H1 (cell line): ENCODE measurements around the gene STX18. TPM values are rescaled to one million over a fixed set of nuclear protein-coding genes. Genes with fewer than 3 reads are reported as not detected.

Experiments used
- CTCF ChIA-PET: fragments of 300-600 bp; sonication (Branson Sonifier 250); formaldehyde crosslinking; loops from one replicate; lab custom pipeline; 2021; ENCODE audit not compliant: partially characterized antibody; lab: Charles Lee
- POLR2A ChIA-PET: fragments of 300-600 bp; sonication (Branson Sonifier 250); formaldehyde crosslinking; loops from one replicate; lab custom pipeline; 2021; ENCODE audit warnings: inconsistent platforms; ENCODE audit not compliant: partially characterized antibody; lab: Charles Lee
- DNase-seq, 2 experiments: peaks; one replicate each; pipeline versions ENCODE4 v3.0.0 to v3.0.0-alpha.2; 2010 to 2022; ENCODE audit warnings: low spot score in 2 of 2, low read depth in 1 of 2, mixed read lengths in 1 of 2
- FAIRE-seq: peaks from 2 replicates; lab custom pipeline; 2011; peaks lifted over from hg19 to GRCh38; lab: Jason Lieb, UNC
- H2AFZ ChIP-seq: 2 replicates; pipeline ENCODE4 v1.8.1; 2012; ENCODE audit warnings: low read length, inconsistent platforms
- H2AK5ac ChIP-seq: 2 replicates; pipeline ENCODE4 v1.6.1; 2013; ENCODE audit warnings: low read depth, low read length
- H2BK120ac ChIP-seq: replicated peaks from 2 replicates; pipeline ENCODE3; 2013; ENCODE audit warnings: low read depth, low read length, inconsistent platforms
- H2BK12ac ChIP-seq: 2 replicates; pipeline ENCODE4 v1.6.1; 2013; ENCODE audit warnings: low read depth, low read length
- H2BK15ac ChIP-seq: 2 replicates; pipeline ENCODE4 v1.6.1; 2013; ENCODE audit warnings: low read length
- H2BK20ac ChIP-seq: 2 replicates; pipeline ENCODE4 v1.6.1; 2013; ENCODE audit warnings: low read length
- H2BK5ac ChIP-seq: 2 replicates; pipeline ENCODE4 v1.6.1; 2013; ENCODE audit warnings: low read depth, low read length
- H3K14ac ChIP-seq: 2 replicates; pipeline ENCODE4 v1.6.1; 2013; ENCODE audit warnings: inconsistent platforms; ENCODE audit not compliant: insufficient read length
- H3K18ac ChIP-seq: 2 replicates; pipeline ENCODE4 v1.6.1; 2013; ENCODE audit warnings: low read length; ENCODE audit errors: extremely low read depth
- H3K23ac ChIP-seq: 2 replicates; pipeline ENCODE4 v1.6.1; 2013; ENCODE audit warnings: inconsistent platforms; ENCODE audit not compliant: insufficient read length
- H3K23me2 ChIP-seq: 2 replicates; pipeline ENCODE4 v1.6.1; 2013; ENCODE audit warnings: low read depth, low read length
- H3K27ac ChIP-seq: 2 replicates; pipeline ENCODE4 v1.6.1; 2011; ENCODE audit warnings: low read depth, low read length, inconsistent platforms
- H3K27me3 ChIP-seq, 4 experiments: replicated peaks in 1 of 4; 1 replicate in 1 of 4; 2 replicates in 3 of 4; pipeline versions ENCODE4 v1.6.1 to v1.8.1; 2011 to 2013; ENCODE audit warnings: low read length in 3 of 4, mild to moderate bottlenecking in 3 of 4, inconsistent platforms in 2 of 4, mixed read lengths in 2 of 4, moderate library complexity in 1 of 4; ENCODE audit not compliant: control insufficient read depth in 3 of 4, insufficient read depth in 3 of 4; ENCODE audit errors: extremely low read depth in 1 of 4
- H3K36me3 ChIP-seq, 4 experiments: 2 replicates each; pipeline versions ENCODE4 v1.6.1 to v1.8.1; 2011 to 2013; ENCODE audit warnings: mild to moderate bottlenecking in 4 of 4, low read length in 3 of 4, moderate library complexity in 2 of 4, control low read depth in 1 of 4, inconsistent platforms in 1 of 4; ENCODE audit not compliant: insufficient read depth in 4 of 4, control insufficient read depth in 2 of 4
- H3K4ac ChIP-seq: replicated peaks from 2 replicates; pipeline ENCODE3; 2013; ENCODE audit warnings: low read length, low read depth, mixed read lengths, inconsistent platforms; ENCODE audit not compliant: insufficient read length
- H3K4me1 ChIP-seq, 4 experiments: replicated peaks in 1 of 4; 1 replicate in 1 of 4; 2 replicates in 3 of 4; pipeline versions ENCODE4 v1.6.1 to v1.8.1; 2011 to 2013; ENCODE audit warnings: low read length in 3 of 4, inconsistent platforms in 2 of 4, mixed read lengths in 1 of 4; ENCODE audit not compliant: insufficient read depth in 4 of 4, control insufficient read depth in 3 of 4
- H3K4me2 ChIP-seq, 2 experiments: 2 replicates each; pipeline versions ENCODE4 v1.6.1 to v1.8.1; 2011 to 2013; ENCODE audit warnings: low read depth in 2 of 2, low read length in 2 of 2, control low read depth in 1 of 2, inconsistent platforms in 1 of 2, mild to moderate bottlenecking in 1 of 2; ENCODE audit not compliant: insufficient read depth in 1 of 2
- H3K4me3 ChIP-seq, 4 experiments: fragments of 200-600, 300-600 bp in 1 of 4; sonication (generic), shearing (Covaris generic), sonication (Bioruptor Twin) in 1 of 4; 2 replicates each; pipeline versions ENCODE4 v1.5.1 to v1.8.1; 2011 to 2016; ENCODE audit warnings: low read length in 4 of 4, low read depth in 3 of 4, control low read depth in 2 of 4, inconsistent platforms in 2 of 4, mild to moderate bottlenecking in 2 of 4, mixed read lengths in 1 of 4, moderate library complexity in 1 of 4; ENCODE audit not compliant: insufficient read depth in 2 of 4; ENCODE audit errors: extremely low read depth in 1 of 4
- H3K56ac ChIP-seq: replicated peaks from 2 replicates; pipeline ENCODE3; 2013; ENCODE audit warnings: low read depth, mild to moderate bottlenecking, mixed read lengths, low read length, inconsistent platforms; ENCODE audit not compliant: insufficient read length
- H3K79me1 ChIP-seq: 2 replicates; pipeline ENCODE4 v1.6.1; 2013; ENCODE audit warnings: low read depth, low read length, control low read depth
- H3K79me2 ChIP-seq, 2 experiments: 2 replicates each; pipeline versions ENCODE4 v1.6.1 to v1.8.1; 2012 to 2013; ENCODE audit warnings: low read length in 2 of 2, mild to moderate bottlenecking in 2 of 2, inconsistent platforms in 1 of 2; ENCODE audit not compliant: insufficient read depth in 2 of 2, control insufficient read depth in 1 of 2
- H3K9ac ChIP-seq, 4 experiments: replicated peaks in 1 of 4; 1 replicate in 1 of 4; 2 replicates in 3 of 4; pipeline versions ENCODE4 v1.6.1 to v1.8.1; 2011 to 2013; ENCODE audit warnings: low read depth in 3 of 4, low read length in 3 of 4, control low read depth in 2 of 4, mild to moderate bottlenecking in 2 of 4, moderate library complexity in 2 of 4, inconsistent platforms in 1 of 4; ENCODE audit errors: extremely low read depth in 1 of 4
- H3K9me3 ChIP-seq, 2 experiments: 2 replicates each; pipeline versions ENCODE4 v1.6.1 to v1.8.1; 2012 to 2013; ENCODE audit warnings: mild to moderate bottlenecking in 2 of 2, moderate library complexity in 2 of 2, control low read depth in 1 of 2, inconsistent platforms in 1 of 2, low read depth in 1 of 2, low read length in 1 of 2, mixed read lengths in 1 of 2; ENCODE audit not compliant: insufficient read depth in 2 of 2
- H4K20me1 ChIP-seq, 2 experiments: replicated peaks in 1 of 2; 2 replicates each; pipeline versions ENCODE3 to v1.8.1; 2011 to 2013; ENCODE audit warnings: inconsistent platforms in 2 of 2, low read length in 2 of 2, mild to moderate bottlenecking in 1 of 2; ENCODE audit not compliant: insufficient read depth in 2 of 2, control insufficient read depth in 1 of 2
- H4K5ac ChIP-seq: 2 replicates; pipeline ENCODE4 v1.6.1; 2013; ENCODE audit warnings: low read length, low read depth, mixed read lengths, inconsistent platforms; ENCODE audit not compliant: insufficient read length
- H4K8ac ChIP-seq: 2 replicates; pipeline ENCODE4 v1.8.0; 2013; ENCODE audit warnings: mild to moderate bottlenecking, moderate library complexity, low read length, inconsistent platforms; ENCODE audit not compliant: insufficient read depth; ENCODE audit errors: extremely low read depth
- H4K91ac ChIP-seq: replicated peaks from 2 replicates; pipeline ENCODE3; 2013; ENCODE audit warnings: low read length, mixed read lengths, inconsistent platforms; ENCODE audit not compliant: insufficient read length
- BACH1 ChIP-seq: IDR thresholded peaks from 2 replicates; pipeline ENCODE4 v1.6.1; 2012; ENCODE audit warnings: low read length, improper control_type of control experiment
- EGR1 ChIP-seq: IDR thresholded peaks from 2 replicates; pipeline ENCODE4 v1.6.1; 2011; ENCODE audit warnings: low read depth, low read length, borderline replicate concordance
- HDAC6 ChIP-seq: IDR thresholded peaks from one replicate; pipeline ENCODE4 v1.7.1; 2012; ENCODE audit warnings: low read depth, mild to moderate bottlenecking, inconsistent platforms, low read length, moderate library complexity
- JUND ChIP-seq: IDR thresholded peaks from 2 replicates; pipeline ENCODE4 v1.6.1; 2011; ENCODE audit warnings: mild to moderate bottlenecking, improper control_type of control experiment, low read length
- KDM4A ChIP-seq: IDR thresholded peaks from one replicate; pipeline ENCODE4 v1.7.1; 2012; ENCODE audit warnings: low read depth, mild to moderate bottlenecking, moderate library complexity, low read length, inconsistent platforms; ENCODE audit not compliant: severe bottlenecking
- KDM5A ChIP-seq: fragments of 200-600 bp; IDR thresholded peaks from 2 replicates; pipeline ENCODE4 v1.7.1; 2012; ENCODE audit warnings: mild to moderate bottlenecking, low read length, inconsistent platforms, mixed read lengths
- POLR2AphosphoS5 ChIP-seq: IDR thresholded peaks from 2 replicates; pipeline ENCODE4 v1.6.1; 2011; ENCODE audit warnings: low read depth, low read length
- POU5F1 ChIP-seq: IDR thresholded peaks from 2 replicates; pipeline ENCODE4 v1.6.1; 2011; ENCODE audit warnings: low read depth, mild to moderate bottlenecking, low read length, moderate library complexity
- RBBP5 ChIP-seq: IDR thresholded peaks from 2 replicates; pipeline ENCODE4 v1.7.1; 2012; ENCODE audit warnings: low read depth, mild to moderate bottlenecking, inconsistent platforms, low read length, moderate library complexity, borderline replicate concordance
- SUZ12 ChIP-seq: fragments of 200-600 bp; sonication (generic); IDR thresholded peaks from 2 replicates; pipeline ENCODE4 v1.6.1; 2012; ENCODE audit warnings: mild to moderate bottlenecking, inconsistent platforms, low read length, moderate library complexity, mixed read lengths
- TAF7 ChIP-seq: optimal IDR thresholded peaks from 2 replicates; pipeline ENCODE3; 2011; ENCODE audit warnings: low read depth, mild to moderate bottlenecking, inconsistent platforms, low read length, moderate library complexity, borderline replicate concordance
- USF2 ChIP-seq: IDR thresholded peaks from 2 replicates; pipeline ENCODE4 v1.6.1; 2011; ENCODE audit warnings: low read length, improper control_type of control experiment
- WGBS, 2 experiments: shearing (Covaris generic) in 1 of 2; methylation state at CpG; one replicate each; pipeline versions ENCODE4 v1.1.6 to v1.1.7; 2013 to 2015; ENCODE audit warnings: low lambda C conversion rate in 2 of 2, mixed read lengths in 2 of 2, inconsistent platforms in 1 of 2, low coverage in 1 of 2, missing lambda C conversion rate in 1 of 2; ENCODE audit not compliant: insufficient replicate concordance in 2 of 2, insufficient coverage in 1 of 2, insufficient read length in 1 of 2; ENCODE audit errors: extremely low coverage in 1 of 2, missing lambda C conversion rate in 1 of 2; 5-methylcytosine and 5-hydroxymethylcytosine counted together
- polyA plus RNA-seq, 7 experiments: library from polyadenylated mRNA; depleted of rRNA in 3 of 7; stranded (reverse) in 5 of 7; unstranded in 2 of 7; fragments of >200 nt in 5 of 7; fragments of 200-250 nt in 2 of 7; gene quantifications; 1 replicate in 5 of 7; 2 replicates in 1 of 7; 4 replicates in 1 of 7; pipeline versions ENCODE4 v1.2.1 to v1.2.3, GENCODE V29; 2011 to 2013; ENCODE audit warnings: missing spikeins in 2 of 7, mixed read lengths in 2 of 7
- total RNA-seq: library from RNA; stranded (reverse); fragmentation: NEBNext Ultra II Directional; extraction: Animal tissue kit (Norgen Biotek cat#: 25700); gene quantifications from 2 replicates; pipeline ENCODE4 v1.2.1, GENCODE V29; 2021

STX18 gene
- total and polyA plus RNA-seq, 2 of the 8 experiments (the other 6 are each of a cell fraction or from before 2014, with no cell fraction given), result 14.6 to 18.3 TPM

GRCh38 chr4:4390515-4391240 lies 151.2 kb downstream of the STX18 start:
- Histone ChIP-seq H3K56ac (no peak overlapping the region), H4K20me1 (peaks cover 0 to 7% of the 10 kb centered on the region in 2 experiments), H3K23ac (no peak overlapping the region), H2BK5ac (no peak overlapping the region), H3K18ac (no peak overlapping the region), H3K14ac (no peak overlapping the region), H2BK20ac (no peak overlapping the region), H3K4me3 (no peak overlapping the region), H3K79me2 (no peaks in the 10 kb centered on the region), H2BK12ac (no peak overlapping the region), H4K8ac (no peak overlapping the region), H3K23me2 (peaks cover 18% of the 10 kb centered on the region; the same call in 1 of the 2 replicates), H3K27me3 (peaks cover 4 to 25% (median 19%) of the 10 kb centered on the region in 4 experiments; a peak in 6 of 7 replicates), H2AK5ac (no peak overlapping the region), H2BK15ac (no peak overlapping the region), H4K5ac (no peak overlapping the region), H3K4ac (no peak overlapping the region), H3K9ac (no peak overlapping the region), H2AFZ (no peak overlapping the region), H3K79me1 (0 out of 2 replicates have a peak, but pooled peaks cover 2% of the 10 kb centered on the region), H3K9me3 (no peaks in the 10 kb centered on the region), H3K36me3 (peaks cover 2 to 9% (median 6%) of the 10 kb centered on the region in 4 experiments; a peak in 6 of 8 replicates), H3K27ac (no peak overlapping the region), H4K91ac (no peak overlapping the region), H3K4me2 (no peak overlapping the region), H2BK120ac (no peak overlapping the region), H3K4me1 (peaks cover 0 to 2% (median 0%) of the 10 kb centered on the region in 4 experiments; a peak in 2 of 7 replicates)
- ChIA-PET CTCF (interaction anchor here (1.1 to 1.2 kb wide), 2 partner anchors 15 to 32 kb away, joined by 3 read pairs; no protein-coding TSS in a partner anchor), POLR2A (interaction anchor here (0.7 kb wide), 1 partner anchor 14 kb away, joined by 5 read pairs; no protein-coding TSS in a partner anchor)
- FAIRE-seq, result no peak
- WGBS, 2 experiments, result 87% methylated on average over 11 of the region's 11 CpGs; no CpG with 5 or more reads in 1 of the 2 experiments
- DNase-seq, result no peak
- TF ChIP-seq POLR2AphosphoS5, result no peak
- TF ChIP-seq KDM5A, result no peak
- no peak for TF ChIP-seq USF2
- no peak for TF ChIP-seq RBBP5
- no peak for TF ChIP-seq BACH1
- TF ChIP-seq KDM4A, result no peak
- no peak for TF ChIP-seq POU5F1
- TF ChIP-seq TAF7, result no peak
- TF ChIP-seq HDAC6, result no peak
- no peak for TF ChIP-seq EGR1
- TF ChIP-seq SUZ12, result no peak
- TF ChIP-seq JUND, result no peak
